ENCODE results near the gene COBL.

COBL gene

DNA sequence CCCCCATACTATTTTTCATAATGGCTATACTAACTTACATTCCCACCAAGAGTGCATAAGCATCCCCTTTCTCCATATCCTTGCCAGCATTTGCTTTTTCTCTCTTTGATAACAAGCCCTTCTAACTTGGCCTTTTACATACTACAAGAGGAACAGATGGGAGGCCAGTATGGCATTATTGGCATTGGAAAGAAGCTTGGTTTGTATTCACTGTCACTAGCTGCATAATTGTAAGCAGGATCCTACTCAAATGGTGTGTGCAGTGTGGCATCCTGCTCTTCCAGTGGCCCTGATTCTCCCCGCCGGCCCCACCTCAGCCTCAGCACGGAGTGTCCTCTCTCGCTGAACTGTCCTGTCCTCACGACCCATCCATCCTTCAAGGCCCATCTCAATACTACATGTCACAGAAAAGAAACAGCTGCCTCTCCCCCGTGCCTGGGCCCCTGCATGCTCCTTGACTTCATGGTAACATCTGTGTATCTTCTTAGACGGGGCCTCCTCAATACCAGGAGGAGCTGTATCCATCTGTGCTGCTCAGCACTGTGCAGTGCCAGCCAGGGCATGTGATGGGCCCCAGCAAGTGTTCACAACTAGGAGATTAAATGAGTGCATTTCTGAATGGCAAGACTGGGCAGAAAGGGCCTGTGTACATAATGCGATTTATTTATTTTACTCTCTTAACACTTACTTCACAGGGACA is 205.2 kb downstream of the COBL start:
- no peak for DNase-seq

- no peak for DNase-seq
Observed at GRCh38 chr7:51108134-51108533, 208.5 kb downstream of the COBL start.

GRCh38 chr7:51104278-51104677 is 212.3 kb downstream of the COBL start:
- no peak for DNase-seq

DNA sequence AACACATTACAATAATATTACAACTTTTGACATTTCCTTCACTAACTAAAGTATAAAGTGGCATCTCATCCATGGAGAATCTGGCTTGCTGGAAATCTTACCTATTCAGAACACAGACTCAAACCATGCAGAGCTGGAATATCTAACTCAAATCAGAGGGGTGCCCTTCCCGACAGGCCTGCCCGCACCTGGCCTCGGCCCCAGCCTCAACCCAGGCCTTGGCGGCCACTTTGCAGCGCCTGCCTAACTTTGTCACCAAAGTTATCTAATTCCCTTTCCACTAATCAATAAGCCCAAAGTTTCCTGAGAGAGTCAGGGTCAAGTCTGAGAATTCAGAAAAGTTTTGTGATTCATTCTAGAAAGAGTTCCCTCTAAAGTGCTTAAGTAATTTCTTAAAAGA is 212.9 kb downstream of the COBL start:
- no peak for DNase-seq

DNA sequence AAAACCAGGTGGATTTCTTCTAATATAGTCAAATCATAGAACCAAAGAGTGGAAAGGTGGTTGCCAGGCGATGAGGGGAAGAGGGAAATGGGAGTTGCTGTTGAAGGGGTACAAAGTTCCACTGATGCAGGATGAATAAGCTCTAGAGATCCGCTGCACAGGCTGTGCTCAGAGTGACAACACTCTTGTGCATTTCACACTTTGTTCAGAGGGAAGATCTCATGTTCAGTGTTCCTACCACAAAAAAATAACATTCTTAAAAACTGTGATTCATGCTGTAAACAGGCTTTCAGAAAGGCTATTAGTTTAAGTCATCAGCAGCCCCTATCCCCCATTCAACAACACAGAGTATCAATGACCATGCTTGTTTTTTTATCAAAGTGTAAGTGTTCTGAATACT is 213.8 kb downstream of the COBL start:
- no peak for DNase-seq

GRCh38 chr7:51101111-51101757 is 215.4 kb downstream of the COBL start:
- DNase-seq, result no peak

DNA sequence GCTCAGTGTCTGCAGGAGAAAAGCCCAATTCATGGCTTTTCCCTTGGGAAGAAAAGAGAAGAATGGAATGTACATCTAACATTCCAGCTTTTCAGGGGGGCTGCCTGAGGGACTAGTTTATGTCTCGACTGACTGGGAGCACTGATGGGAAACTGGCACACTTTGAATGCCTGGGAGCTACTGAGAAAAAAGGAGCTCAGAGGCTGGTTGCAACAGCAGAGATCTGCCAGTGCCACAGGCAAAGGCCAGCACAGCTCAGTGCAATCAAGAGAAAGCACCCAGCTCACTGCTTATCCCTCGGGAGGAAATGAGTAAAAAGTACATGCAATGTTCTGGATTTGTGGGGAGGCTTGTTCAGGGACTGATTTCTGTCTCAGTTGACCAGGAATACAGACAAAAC is 226.2 kb downstream of the COBL start:
- no peak for DNase-seq

DNA sequence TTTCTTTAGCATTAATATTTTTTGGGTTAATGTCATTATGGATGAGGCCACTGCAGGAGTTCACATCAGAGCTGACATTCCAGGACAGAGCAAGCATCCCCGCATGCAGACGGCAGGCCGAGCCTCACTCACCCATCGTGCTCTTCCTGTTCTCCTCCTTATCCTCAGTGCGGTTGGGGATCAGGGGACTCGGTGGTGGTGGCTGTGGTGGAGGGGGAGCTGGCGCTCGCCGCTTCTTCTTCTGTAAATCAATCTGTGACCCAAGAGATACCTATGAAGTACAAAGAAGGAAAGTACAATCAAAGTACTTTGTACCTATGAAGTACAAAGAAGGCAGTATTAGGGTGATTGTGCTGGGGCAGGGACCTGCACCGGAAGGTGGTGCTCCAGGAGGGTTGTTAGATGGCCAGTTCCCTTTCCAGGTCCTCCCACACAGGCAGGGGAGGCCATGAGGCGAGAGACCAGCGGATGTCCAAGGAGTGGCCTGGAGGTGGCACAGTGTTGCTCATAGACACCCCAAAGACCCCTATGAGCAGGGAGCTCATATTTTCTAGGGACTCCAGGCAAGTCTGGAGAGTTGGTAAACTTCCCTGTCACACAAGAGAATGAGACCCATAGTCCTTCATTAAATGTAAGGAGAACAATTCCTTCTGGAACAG is 231.4 kb downstream of the COBL start:
- DNase-seq, result no peak

- DNase-seq, result no peak
Observed at GRCh38 chr7:51084121-51084520, 232.5 kb downstream of the COBL start.

DNA sequence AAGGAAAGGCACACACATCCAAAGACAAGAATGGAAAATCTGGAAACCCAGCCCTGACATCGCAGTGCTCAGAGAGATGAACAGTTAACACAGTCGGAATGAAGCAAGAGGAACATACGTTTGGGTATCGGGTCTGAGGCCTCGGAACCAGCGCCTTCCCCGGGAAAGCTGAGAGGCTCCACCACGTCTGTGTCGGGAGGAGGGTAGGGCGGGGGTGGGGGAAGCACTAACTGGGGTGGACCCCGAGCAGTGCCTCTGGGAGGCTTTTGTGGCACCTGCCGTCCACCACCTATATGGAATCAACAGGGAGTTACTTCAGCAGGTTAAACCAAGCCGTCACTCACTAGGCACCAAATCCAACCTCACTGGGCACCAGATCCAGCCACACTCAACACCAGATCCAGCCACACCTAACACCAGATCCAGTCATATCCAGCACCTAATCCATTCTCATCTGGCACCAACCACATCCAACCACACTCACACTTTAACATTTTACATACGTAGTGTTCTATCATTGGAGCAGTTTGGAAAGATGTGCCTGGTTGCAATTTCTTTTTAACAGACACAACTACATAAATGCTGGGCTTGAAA is 233.6 kb downstream of the COBL start:
- DNase-seq, result no peak

- DNase-seq, result no peak
Observed at GRCh38 chr7:51082096-51082840, 234.3 kb downstream of the COBL start.

- DNase-seq, result no peak
Observed at GRCh38 chr7:51081270-51081890, 235.2 kb downstream of the COBL start.

DNA sequence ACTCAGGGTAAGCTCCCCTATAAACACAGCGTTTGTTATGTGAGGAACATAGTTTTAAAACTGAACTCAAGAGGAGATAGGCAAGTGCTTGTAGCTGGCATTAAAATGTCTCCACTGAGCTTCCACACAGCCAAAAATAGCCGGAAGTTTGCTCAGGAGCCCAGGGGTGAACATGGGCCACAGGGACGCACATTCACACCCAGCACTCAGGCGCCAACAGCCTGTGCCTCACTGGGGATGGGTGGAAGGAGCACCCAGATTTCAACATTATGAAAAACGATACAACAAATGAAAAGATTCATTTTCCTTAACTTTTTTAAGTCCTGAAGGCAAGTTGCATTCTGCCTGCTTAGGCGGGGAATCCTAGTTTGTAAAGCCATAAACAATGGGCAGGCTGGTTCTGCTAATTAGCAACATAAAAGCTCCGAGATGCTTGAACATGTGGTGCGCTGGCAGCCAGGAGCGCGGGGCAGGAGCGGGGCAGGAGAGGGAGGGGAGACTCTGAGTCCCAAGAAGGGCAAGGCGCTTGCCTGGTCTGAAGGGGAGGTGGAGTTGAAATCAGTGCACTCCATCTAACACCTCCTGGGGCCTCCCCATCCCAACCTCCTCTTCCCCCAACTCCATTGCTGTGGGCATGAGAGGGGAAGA is 235.9 kb downstream of the COBL start:
- DNase-seq, result no peak

DNA sequence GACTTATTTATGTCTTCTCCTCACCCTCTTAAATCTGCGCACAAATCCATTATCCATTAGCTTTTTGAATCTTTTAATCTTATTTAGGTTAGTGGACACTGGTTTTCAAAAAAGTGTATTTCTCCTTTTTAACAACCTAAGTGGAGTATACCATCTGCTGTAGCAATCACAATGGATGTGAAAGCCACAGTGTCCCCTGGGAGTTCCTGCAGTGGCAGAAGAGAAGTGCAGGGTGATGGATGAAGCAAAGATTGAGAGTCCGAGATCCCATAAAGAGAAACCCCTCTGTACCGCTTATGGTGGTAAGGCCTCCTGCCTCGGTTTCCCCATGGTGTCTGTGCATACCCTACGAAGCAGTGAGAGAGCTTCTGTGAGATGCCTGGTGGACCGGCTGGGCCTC is 236.4 kb downstream of the COBL start:
- no peak for DNase-seq

DNA sequence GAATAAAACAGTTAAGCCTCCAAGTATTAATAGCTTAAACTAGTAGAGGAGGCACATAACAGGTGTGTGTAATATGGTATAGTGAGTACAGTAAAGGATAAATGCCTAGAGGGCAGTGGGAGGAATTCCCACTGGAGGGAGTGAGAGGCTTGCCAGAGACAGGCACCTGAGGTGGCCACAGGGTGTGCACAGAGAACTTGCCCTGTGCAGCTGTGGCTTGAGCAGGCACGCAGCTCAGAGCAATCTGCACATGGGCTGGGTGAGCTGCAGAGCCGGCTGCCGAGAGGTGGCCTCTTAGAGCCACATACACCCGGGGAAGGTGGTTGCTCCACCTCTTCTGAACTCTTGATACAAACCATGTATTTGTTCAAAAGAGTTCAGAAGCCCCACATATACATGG is 237.1 kb downstream of the COBL start:
- peak; percentile 17 for DNase-seq

DNA sequence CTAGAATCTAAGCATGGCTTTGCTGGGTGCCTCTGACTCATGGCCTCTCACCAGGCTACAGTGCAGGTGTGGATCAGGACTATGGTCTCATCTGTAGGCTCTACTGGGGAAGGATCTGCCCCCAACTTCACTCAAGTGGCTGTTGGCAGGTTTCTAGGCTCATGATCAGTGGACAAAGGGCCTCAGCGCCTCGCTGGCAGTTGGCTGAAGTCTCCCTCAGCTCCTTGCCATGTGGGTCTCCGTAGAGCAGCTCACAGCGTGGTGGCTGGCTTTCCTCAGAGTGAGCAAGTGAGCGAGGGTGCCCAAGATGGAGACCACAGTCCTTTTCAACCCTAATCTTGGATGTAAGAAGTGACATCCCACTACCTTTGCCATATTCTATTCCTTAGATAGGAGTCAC is 238.0 kb downstream of the COBL start:
- DNase-seq, result no peak

- DNase-seq, result no peak
Observed at GRCh38 chr7:51077987-51078370, 238.6 kb downstream of the COBL start.

- DNase-seq, result no peak
Observed at GRCh38 chr7:51077316-51077986, 239.2 kb downstream of the COBL start.

DNA sequence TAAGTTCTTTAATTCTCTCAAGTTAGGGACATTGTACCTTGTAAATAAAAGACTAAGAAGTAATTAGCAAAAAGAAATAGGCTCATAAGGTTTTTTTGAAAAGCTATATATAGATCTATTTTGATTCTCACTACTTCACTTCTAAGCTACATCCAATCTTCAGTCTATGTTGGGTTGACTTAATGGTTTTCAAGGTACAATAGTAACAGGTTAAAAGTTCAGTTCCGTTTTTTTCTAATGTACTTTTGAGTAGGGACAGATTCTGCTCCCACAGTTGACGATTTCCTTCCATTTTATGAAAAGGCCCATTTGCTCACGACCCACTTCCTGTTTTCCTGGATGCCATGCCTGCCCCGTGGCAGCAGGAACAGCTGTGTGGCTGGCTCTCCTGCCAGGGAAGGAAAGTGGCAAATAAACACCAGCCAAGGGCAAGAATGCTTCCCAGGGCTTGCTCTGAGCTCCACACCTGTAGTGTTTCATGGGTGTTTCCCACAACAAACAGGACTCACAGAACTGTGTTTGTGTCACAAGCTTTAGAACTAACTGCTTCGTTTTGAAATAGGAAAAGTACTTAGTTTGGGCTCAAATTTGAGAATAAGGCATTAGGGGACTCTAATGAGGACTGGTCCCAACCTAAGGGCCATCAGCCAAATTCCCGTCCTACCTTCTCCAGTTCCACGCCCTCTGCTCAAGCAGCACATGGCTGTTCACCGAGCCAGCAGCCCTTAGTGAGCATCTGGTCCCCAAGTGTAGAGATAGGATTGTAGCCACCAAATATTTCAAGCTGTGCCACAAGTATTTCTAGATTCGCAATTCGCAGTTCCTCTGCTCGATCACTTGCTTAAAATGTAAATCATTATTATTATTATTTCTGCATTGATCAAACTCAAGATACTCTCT is 240.7 kb downstream of the COBL start:
- DNase-seq, result no peak

DNA sequence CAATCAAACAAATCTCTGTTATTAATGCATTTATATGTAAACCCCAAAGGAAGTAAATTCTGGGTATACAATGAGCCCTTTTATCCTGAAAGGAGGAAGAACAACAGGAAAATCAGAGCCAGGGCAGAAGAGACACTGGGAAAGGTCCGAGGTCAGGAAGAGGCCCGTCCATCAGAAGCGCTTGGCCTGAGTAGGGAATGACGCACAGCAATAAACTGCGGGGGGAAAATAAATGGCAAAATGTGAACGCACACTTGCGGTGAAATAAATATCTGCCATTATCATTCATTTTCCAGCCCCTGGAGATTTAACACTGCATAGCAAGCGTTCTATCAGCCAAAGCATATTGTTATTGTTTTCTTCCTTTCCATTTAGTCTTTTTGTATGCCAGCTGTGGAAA is 243.4 kb downstream of the COBL start:
- DNase-seq, result no peak

DNA sequence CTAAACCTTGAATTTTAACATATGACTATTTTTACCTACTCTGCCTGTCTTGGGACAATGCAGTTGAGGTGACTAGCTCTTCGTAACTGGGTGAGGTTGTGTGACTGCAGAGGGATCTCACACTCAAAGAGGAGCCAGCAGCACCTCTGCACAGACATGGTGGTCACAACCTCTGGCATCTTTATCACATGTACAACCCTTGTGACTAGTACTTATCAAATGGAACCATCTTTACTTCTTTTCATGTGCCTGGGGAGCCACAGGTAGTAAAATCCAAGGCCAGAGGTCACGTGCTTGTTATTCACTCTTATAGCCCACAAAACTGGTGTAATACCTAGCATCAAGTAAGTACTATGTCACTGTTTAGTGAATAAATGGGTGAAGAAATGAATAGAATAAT is 244.3 kb downstream of the COBL start:
- DNase-seq, result no peak

Measured in NCI-H1092 treated with DMSO at 0.1 percent for 48 hours (cell line).